ENCODE measurements around the gene PPM1A. TPM values are rescaled to one million over a fixed set of nuclear protein-coding genes. Genes with fewer than 3 reads are reported as not detected.

The PPM1A gene
- total RNA-seq, 1 experiment from 2014 or later: 69.3 TPM

Other genes starting within 250 kb of the PPM1A start
- 117 and 151 TPM in 2 replicates for gene PCNX4, start 157.3 kb upstream of the PPM1A start, total RNA-seq (2014; rRNA removed)
- gene DHRS7, start 83.8 kb upstream of the PPM1A start, total RNA-seq (2014; rRNA removed): 236 and 266 TPM in 2 replicates
- gene C14orf39, start 236.8 kb downstream of the PPM1A start, total RNA-seq (2014; rRNA removed): 0.17 and 0.47 TPM in 2 replicates

Measured in PC-3 (cell line).